Liver (tissue), 9 donors: ENCODE results near the gene SUCO. TPM values are rescaled to one million over a fixed set of nuclear protein-coding genes. Genes with fewer than 3 reads are reported as not detected.

Source experiments
- DNase-seq: peaks from one replicate; pipeline ENCODE4 v3.0.0-alpha.2; 2017; ENCODE audit warnings: low spot score
- H3K27ac ChIP-seq, 2 donors: one replicate each; pipeline ENCODE4 v1.7.0; 2013; ENCODE audit warnings: inconsistent platforms in 2 of 2, low read length in 2 of 2, control low read depth in 1 of 2, low read depth in 1 of 2, mild to moderate bottlenecking in 1 of 2
- H3K27me3 ChIP-seq, 4 donors: one replicate each; pipeline versions ENCODE4 v1.6.1 to v1.7.0; 2013; ENCODE audit warnings: low read length in 3 of 4, inconsistent platforms in 1 of 4, mild to moderate bottlenecking in 1 of 4, moderate library complexity in 1 of 4; ENCODE audit not compliant: control insufficient read depth in 4 of 4, insufficient read depth in 4 of 4
- H3K36me3 ChIP-seq, 4 donors: one replicate each; pipeline versions ENCODE4 v1.6.1 to v1.7.0; 2013; ENCODE audit warnings: low read length in 3 of 4, mild to moderate bottlenecking in 3 of 4, low read depth in 1 of 4, moderate library complexity in 1 of 4; ENCODE audit not compliant: control insufficient read depth in 4 of 4, insufficient read depth in 3 of 4
- H3K4me1 ChIP-seq, 4 donors: one replicate each; pipeline versions ENCODE4 v1.6.1 to v1.7.0; 2013; ENCODE audit warnings: low read length in 3 of 4, mild to moderate bottlenecking in 3 of 4, moderate library complexity in 1 of 4; ENCODE audit not compliant: control insufficient read depth in 4 of 4, insufficient read depth in 4 of 4
- H3K4me3 ChIP-seq, 3 donors: one replicate each; pipeline versions ENCODE4 v1.6.1 to v1.7.0; 2013; ENCODE audit warnings: low read length in 3 of 3, control low read depth in 1 of 3, low read depth in 1 of 3, mild to moderate bottlenecking in 1 of 3
- H3K9ac ChIP-seq, 2 donors: one replicate each; pipeline ENCODE4 v1.7.0; 2013; ENCODE audit warnings: low read length in 2 of 2, mild to moderate bottlenecking in 2 of 2, moderate library complexity in 2 of 2, control low read depth in 1 of 2, low read depth in 1 of 2
- H3K9me3 ChIP-seq, 4 donors: one replicate each; pipeline versions ENCODE4 v1.6.1 to v1.7.0; 2013; ENCODE audit warnings: low read length in 3 of 4; ENCODE audit not compliant: control insufficient read depth in 4 of 4
- EGR1 ChIP-seq, 2 donors: IDR thresholded peaks; 2 replicates each; pipeline ENCODE4 v1.6.1; 2016 to 2018; ENCODE audit warnings: antibody characterized with exemption in 2 of 2, low read depth in 2 of 2
- FOXA1 ChIP-seq: IDR thresholded peaks from 2 replicates; pipeline ENCODE4 v1.6.1; 2016; ENCODE audit warnings: antibody characterized with exemption
- FOXA2 ChIP-seq: IDR thresholded peaks from 2 replicates; pipeline ENCODE4 v1.6.1; 2016; ENCODE audit warnings: antibody characterized with exemption
- GABPA ChIP-seq, 2 donors: IDR thresholded peaks in 1 of 2; conservative IDR thresholded peaks in 1 of 2; 2 replicates each; pipeline ENCODE4 v1.6.1; 2016; ENCODE audit warnings: antibody characterized with exemption in 2 of 2, mild to moderate bottlenecking in 1 of 2, moderate library complexity in 1 of 2
- HNF4A ChIP-seq, 2 donors: conservative IDR thresholded peaks; 2 replicates each; pipeline ENCODE4 v1.6.1; 2016; ENCODE audit warnings: antibody characterized with exemption in 2 of 2, mild to moderate bottlenecking in 2 of 2
- HNF4G ChIP-seq: IDR thresholded peaks from 2 replicates; pipeline ENCODE4 v1.6.1; 2016; ENCODE audit warnings: antibody characterized with exemption
- JUND ChIP-seq, 2 donors: IDR thresholded peaks; 2 replicates each; pipeline ENCODE4 v1.6.1; 2016; ENCODE audit warnings: antibody characterized with exemption in 2 of 2
- RAD21 ChIP-seq, 2 donors: IDR thresholded peaks; 2 replicates each; pipeline ENCODE4 v1.6.1; 2016; ENCODE audit warnings: antibody characterized with exemption in 2 of 2, mild to moderate bottlenecking in 2 of 2
- RXRA ChIP-seq, 2 donors: IDR thresholded peaks; 2 replicates each; pipeline ENCODE4 v1.6.1; 2017 to 2018; ENCODE audit warnings: antibody characterized with exemption in 2 of 2, mild to moderate bottlenecking in 1 of 2
- SP1 ChIP-seq: IDR thresholded peaks from 2 replicates; pipeline ENCODE4 v1.6.1; 2018; ENCODE audit warnings: antibody characterized with exemption, mild to moderate bottlenecking
- TAF1 ChIP-seq: conservative IDR thresholded peaks from 2 replicates; pipeline ENCODE4 v1.6.1; 2016; ENCODE audit warnings: antibody characterized with exemption, mild to moderate bottlenecking
- YY1 ChIP-seq: IDR thresholded peaks from 2 replicates; pipeline ENCODE4 v1.6.1; 2016; ENCODE audit warnings: antibody characterized with exemption, mild to moderate bottlenecking
- WGBS: extraction: QIAGEN DNeasy Blood & Tissue Kit; methylation state at CpG from one replicate; pipeline ENCODE4 v1.1.7; 2013; 5-methylcytosine and 5-hydroxymethylcytosine counted together
- polyA plus RNA-seq, 2 donors: library from polyadenylated mRNA; stranded (reverse) in 1 of 2; unstranded in 1 of 2; fragments of 200-250 nt in 1 of 2; fragments of >200 nt in 1 of 2; fragmentation: Nextera tagmentation in 1 of 2; extraction: Ambion mirVana in 1 of 2; gene quantifications; one replicate each; pipeline versions ENCODE4 v1.2.1 to v1.2.3, GENCODE V29; 2013 to 2015
- total RNA-seq, 2 donors: library from RNA; depleted of rRNA; stranded (reverse); fragments of >200 nt; gene quantifications; one replicate each; pipeline ENCODE4 v1.2.3, GENCODE V29; 2014
- TF ChIP-seq, protein P1 (sequence below): IDR thresholded peaks from 2 replicates; pipeline ENCODE4 v1.6.1; 2016; ENCODE audit warnings: antibody characterized with exemption
- TF ChIP-seq, protein P2 (sequence below): IDR thresholded peaks from 2 replicates; pipeline ENCODE4 v1.6.1; 2016; ENCODE audit warnings: antibody characterized with exemption
- TF ChIP-seq, protein P3 (sequence below): IDR thresholded peaks from 2 replicates; pipeline ENCODE4 v1.6.1; 2016; ENCODE audit warnings: antibody characterized with exemption
- TF ChIP-seq, protein P4 (sequence below): IDR thresholded peaks from 2 replicates; pipeline ENCODE4 v1.6.1; 2016; ENCODE audit warnings: antibody characterized with exemption, mild to moderate bottlenecking
- TF ChIP-seq, protein P5 (sequence below): fragments of 150-350 bp; IDR thresholded peaks from 2 replicates; pipeline ENCODE4 v1.5.1; 2017; ENCODE audit warnings: improper control_type of control experiment, low read depth, low read length; ENCODE audit not compliant: missing input control
- donor health status: healthy.
- donor health status: healthy.
- donor health status: healthy.
- donor health status: healthy.
- donor health status: healthy.

Gene SUCO
- total and polyA plus RNA-seq, 4 donors, result 2.8 to 38.1 (median 8.5) TPM

DNA sequence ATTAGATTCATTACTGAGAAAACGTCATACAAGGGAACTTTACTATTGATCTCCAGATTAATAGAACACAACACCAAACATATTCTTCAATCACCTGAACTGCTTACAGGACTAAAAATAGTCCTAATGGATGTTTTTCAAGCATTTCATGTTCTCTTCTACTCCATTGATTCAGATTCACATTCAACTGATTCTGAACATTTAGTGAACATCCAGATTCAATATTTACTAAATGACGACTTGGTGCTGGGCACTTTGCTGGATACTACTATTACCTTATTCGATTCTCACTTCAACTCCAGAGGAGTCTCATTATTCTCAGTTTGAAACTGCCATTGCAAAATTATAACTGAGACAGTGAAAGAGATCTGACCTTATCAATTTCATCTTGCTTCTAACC lies 18.8 kb upstream of the SUCO start:
- TF ChIP-seq RXRA (IDR thresholded peaks at IDR 0.05), result no peak
- TF ChIP-seq YY1, result no peak
- no peak for DNase-seq
- Histone ChIP-seq H3K36me3 (no peaks in the 10 kb centered on the region), H3K27me3 (no peaks in the 10 kb centered on the region), H3K4me3 (no peak overlapping the region), H3K9ac (no peak overlapping the region), H3K4me1 (no peaks in the 10 kb centered on the region), H3K27ac (no peak overlapping the region), H3K9me3 (peaks cover 0 to 6% (median 2%) of the 10 kb centered on the region in 4 donors)
- 78% methylated on average over 3 of the region's 3 CpGs for WGBS

DNA sequence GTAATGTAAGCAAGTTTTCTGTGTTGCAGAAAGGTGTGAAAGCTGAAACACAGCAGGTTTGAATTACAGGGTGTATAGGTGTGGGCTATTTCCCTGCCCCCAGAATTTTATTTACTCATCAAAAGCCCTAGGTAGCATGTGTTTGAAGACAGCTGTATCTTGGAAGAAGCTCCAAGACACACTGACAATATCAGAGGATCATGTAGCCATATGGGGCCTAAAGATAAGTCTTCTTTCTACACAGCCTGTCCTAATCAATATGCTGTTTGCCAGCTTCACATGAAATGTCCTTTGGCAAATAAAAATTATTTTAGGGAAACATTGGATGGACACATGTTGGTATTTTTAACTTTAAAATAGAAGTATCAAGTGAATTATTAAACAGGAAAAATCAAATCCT lies 17.5 kb upstream of the SUCO start:
- DNase-seq, result no peak

DNA sequence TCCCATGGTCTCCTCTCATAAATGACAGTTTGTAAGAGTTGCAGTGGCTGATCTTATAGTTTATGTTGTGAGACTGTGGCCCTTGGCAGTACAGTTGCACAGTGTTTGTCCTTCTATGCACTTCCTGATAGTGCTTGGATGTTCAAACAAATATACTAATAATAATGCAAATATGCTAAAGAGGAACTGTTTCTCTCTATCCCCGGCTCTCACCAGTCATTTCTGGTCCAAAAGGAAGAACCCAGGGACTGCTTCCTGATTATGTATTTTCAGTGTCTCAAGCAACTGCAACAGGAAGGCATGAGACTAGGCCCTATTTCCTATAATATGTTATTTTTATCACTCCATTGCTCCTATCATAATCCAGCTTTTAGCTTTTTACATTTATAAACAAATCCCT lies 17.0 kb upstream of the SUCO start:
- DNase-seq, result no peak
- H3K27me3 ChIP-seq, result no peaks in the 10 kb centered on the region
- no peaks in the 10 kb centered on the region for H3K36me3 ChIP-seq
- H3K27ac ChIP-seq, result no peak overlapping the region
- no peak overlapping the region for H3K4me3 ChIP-seq
- 74% methylated on average over 1 of the region's 1 CpG for WGBS
- H3K4me1 ChIP-seq, result no peaks in the 10 kb centered on the region
- H3K9me3 ChIP-seq, result peaks cover 0 to 6% (median 2%) of the 10 kb centered on the region in 4 donors
- no peak overlapping the region for H3K9ac ChIP-seq
- no peak for TF ChIP-seq HNF4G
- no peak for TF ChIP-seq SP1
- TF ChIP-seq FOXA1, result no peak
- no peak for TF ChIP-seq YY1
- no peak for TF ChIP-seq EGR1 (IDR thresholded peaks at IDR 0.05; ENCODE audit: low read depth in 2 of 2)
- TF ChIP-seq RXRA (IDR thresholded peaks at IDR 0.05), result no peak
- TF ChIP-seq, protein P1, sequence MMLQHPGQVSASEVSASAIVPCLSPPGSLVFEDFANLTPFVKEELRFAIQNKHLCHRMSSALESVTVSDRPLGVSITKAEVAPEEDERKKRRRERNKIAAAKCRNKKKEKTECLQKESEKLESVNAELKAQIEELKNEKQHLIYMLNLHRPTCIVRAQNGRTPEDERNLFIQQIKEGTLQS, result no peak
- TF ChIP-seq, protein P2, sequence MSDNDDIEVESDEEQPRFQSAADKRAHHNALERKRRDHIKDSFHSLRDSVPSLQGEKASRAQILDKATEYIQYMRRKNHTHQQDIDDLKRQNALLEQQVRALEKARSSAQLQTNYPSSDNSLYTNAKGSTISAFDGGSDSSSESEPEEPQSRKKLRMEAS, result no peak
- TF ChIP-seq JUND (IDR thresholded peaks at IDR 0.05), result no peak
- TF ChIP-seq, protein P3, sequence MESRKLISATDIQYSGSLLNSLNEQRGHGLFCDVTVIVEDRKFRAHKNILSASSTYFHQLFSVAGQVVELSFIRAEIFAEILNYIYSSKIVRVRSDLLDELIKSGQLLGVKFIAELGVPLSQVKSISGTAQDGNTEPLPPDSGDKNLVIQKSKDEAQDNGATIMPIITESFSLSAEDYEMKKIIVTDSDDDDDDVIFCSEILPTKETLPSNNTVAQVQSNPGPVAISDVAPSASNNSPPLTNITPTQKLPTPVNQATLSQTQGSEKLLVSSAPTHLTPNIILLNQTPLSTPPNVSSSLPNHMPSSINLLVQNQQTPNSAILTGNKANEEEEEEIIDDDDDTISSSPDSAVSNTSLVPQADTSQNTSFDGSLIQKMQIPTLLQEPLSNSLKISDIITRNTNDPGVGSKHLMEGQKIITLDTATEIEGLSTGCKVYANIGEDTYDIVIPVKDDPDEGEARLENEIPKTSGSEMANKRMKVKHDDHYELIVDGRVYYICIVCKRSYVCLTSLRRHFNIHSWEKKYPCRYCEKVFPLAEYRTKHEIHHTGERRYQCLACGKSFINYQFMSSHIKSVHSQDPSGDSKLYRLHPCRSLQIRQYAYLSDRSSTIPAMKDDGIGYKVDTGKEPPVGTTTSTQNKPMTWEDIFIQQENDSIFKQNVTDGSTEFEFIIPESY, result no peak
- TF ChIP-seq GABPA (IDR thresholded peaks at IDR 0.05 in 1 of 2, conservative IDR thresholded peaks at IDR 0.05 in 1 of 2), result no peak
- TF ChIP-seq, protein P4, sequence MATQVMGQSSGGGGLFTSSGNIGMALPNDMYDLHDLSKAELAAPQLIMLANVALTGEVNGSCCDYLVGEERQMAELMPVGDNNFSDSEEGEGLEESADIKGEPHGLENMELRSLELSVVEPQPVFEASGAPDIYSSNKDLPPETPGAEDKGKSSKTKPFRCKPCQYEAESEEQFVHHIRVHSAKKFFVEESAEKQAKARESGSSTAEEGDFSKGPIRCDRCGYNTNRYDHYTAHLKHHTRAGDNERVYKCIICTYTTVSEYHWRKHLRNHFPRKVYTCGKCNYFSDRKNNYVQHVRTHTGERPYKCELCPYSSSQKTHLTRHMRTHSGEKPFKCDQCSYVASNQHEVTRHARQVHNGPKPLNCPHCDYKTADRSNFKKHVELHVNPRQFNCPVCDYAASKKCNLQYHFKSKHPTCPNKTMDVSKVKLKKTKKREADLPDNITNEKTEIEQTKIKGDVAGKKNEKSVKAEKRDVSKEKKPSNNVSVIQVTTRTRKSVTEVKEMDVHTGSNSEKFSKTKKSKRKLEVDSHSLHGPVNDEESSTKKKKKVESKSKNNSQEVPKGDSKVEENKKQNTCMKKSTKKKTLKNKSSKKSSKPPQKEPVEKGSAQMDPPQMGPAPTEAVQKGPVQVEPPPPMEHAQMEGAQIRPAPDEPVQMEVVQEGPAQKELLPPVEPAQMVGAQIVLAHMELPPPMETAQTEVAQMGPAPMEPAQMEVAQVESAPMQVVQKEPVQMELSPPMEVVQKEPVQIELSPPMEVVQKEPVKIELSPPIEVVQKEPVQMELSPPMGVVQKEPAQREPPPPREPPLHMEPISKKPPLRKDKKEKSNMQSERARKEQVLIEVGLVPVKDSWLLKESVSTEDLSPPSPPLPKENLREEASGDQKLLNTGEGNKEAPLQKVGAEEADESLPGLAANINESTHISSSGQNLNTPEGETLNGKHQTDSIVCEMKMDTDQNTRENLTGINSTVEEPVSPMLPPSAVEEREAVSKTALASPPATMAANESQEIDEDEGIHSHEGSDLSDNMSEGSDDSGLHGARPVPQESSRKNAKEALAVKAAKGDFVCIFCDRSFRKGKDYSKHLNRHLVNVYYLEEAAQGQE, result no peak
- no peak for TF ChIP-seq RAD21 (IDR thresholded peaks at IDR 0.05)

More for the DNA sequence above, 17.5 kb upstream of the SUCO start:
- no peaks in the 10 kb centered on the region for H3K36me3 ChIP-seq
- no peak overlapping the region for H3K9ac ChIP-seq
- no peak overlapping the region for H3K27ac ChIP-seq
- H3K4me3 ChIP-seq, result no peak overlapping the region
- peaks cover 0 to 6% (median 2%) of the 10 kb centered on the region in 4 donors for H3K9me3 ChIP-seq
- TF ChIP-seq TAF1 (no peak), JUND (IDR thresholded peaks at IDR 0.05) (no peak), YY1 (no peak), SP1 (no peak), GABPA (IDR thresholded peaks at IDR 0.05 in 1 of 2, conservative IDR thresholded peaks at IDR 0.05 in 1 of 2) (no peak), HNF4G (no peak), HNF4A (conservative IDR thresholded peaks at IDR 0.05) (no peak), FOXA2 (no peak), RAD21 (IDR thresholded peaks at IDR 0.05) (no peak), EGR1 (IDR thresholded peaks at IDR 0.05; ENCODE audit: low read depth in 2 of 2) (no peak)
- TF ChIP-seq, protein P2, result no peak
- TF ChIP-seq, protein P5, sequence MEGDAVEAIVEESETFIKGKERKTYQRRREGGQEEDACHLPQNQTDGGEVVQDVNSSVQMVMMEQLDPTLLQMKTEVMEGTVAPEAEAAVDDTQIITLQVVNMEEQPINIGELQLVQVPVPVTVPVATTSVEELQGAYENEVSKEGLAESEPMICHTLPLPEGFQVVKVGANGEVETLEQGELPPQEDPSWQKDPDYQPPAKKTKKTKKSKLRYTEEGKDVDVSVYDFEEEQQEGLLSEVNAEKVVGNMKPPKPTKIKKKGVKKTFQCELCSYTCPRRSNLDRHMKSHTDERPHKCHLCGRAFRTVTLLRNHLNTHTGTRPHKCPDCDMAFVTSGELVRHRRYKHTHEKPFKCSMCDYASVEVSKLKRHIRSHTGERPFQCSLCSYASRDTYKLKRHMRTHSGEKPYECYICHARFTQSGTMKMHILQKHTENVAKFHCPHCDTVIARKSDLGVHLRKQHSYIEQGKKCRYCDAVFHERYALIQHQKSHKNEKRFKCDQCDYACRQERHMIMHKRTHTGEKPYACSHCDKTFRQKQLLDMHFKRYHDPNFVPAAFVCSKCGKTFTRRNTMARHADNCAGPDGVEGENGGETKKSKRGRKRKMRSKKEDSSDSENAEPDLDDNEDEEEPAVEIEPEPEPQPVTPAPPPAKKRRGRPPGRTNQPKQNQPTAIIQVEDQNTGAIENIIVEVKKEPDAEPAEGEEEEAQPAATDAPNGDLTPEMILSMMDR, result no peak
- H3K27me3 ChIP-seq, result no peaks in the 10 kb centered on the region
- H3K4me1 ChIP-seq, result no peaks in the 10 kb centered on the region
